ENCODE data around the gene ERP27. TPM values are rescaled to one million over a fixed set of nuclear protein-coding genes. Genes with fewer than 3 reads are reported as not detected.

ERP27 gene
- total and polyA plus RNA-seq, 2 of the 8 experiments (the other 6 are each of a cell fraction or from before 2014, with no cell fraction given): not detected

GRCh38 chr12:14974633-14975032 is 36.3 kb upstream of the ERP27 start:
- Histone ChIP-seq H4K5ac (ENCODE audit: insufficient read length, low read depth, low read length) (no peak overlapping the region), H3K9ac (replicated peaks in 1 of 4; ENCODE audit: extremely low read depth in 1 of 4, low read depth in 3 of 4, low read length in 3 of 4) (no peak overlapping the region), H3K23ac (ENCODE audit: insufficient read length) (peak overlapping the region; percentile 79), H3K79me1 (ENCODE audit: low read depth, low read length) (no peaks in the 10 kb centered on the region), H2AK5ac (ENCODE audit: low read depth, low read length) (no peak overlapping the region), H3K4me1 (replicated peaks in 1 of 4; ENCODE audit: control insufficient read depth in 3 of 4, insufficient read depth in 4 of 4, low read length in 3 of 4) (no peaks in the 10 kb centered on the region), H3K36me3 (ENCODE audit: control insufficient read depth in 2 of 4, insufficient read depth in 4 of 4, low read length in 3 of 4) (no peaks in the 10 kb centered on the region), H4K8ac (ENCODE audit: extremely low read depth, insufficient read depth, low read length) (no peak overlapping the region), H2BK15ac (ENCODE audit: low read length) (no peak overlapping the region), H3K27me3 (replicated peaks in 1 of 4; ENCODE audit: control insufficient read depth in 3 of 4, extremely low read depth in 1 of 4, insufficient read depth in 3 of 4, low read length in 3 of 4) (no peaks in the 10 kb centered on the region), H3K9me3 (ENCODE audit: insufficient read depth in 2 of 2, low read depth in 1 of 2, low read length in 1 of 2) (no peaks in the 10 kb centered on the region), H3K27ac (ENCODE audit: low read depth, low read length) (no peak overlapping the region), H3K4ac (replicated peaks; ENCODE audit: insufficient read length, low read depth, low read length) (no peak overlapping the region), H2BK120ac (replicated peaks; ENCODE audit: low read depth, low read length) (no peak overlapping the region), H3K4me3 (ENCODE audit: extremely low read depth in 1 of 4, insufficient read depth in 2 of 4, low read depth in 3 of 4, low read length in 4 of 4) (no peak overlapping the region), H3K23me2 (ENCODE audit: low read depth, low read length) (no peaks in the 10 kb centered on the region), H4K20me1 (replicated peaks in 1 of 2; ENCODE audit: control insufficient read depth in 1 of 2, insufficient read depth in 2 of 2, low read length in 2 of 2) (no peaks in the 10 kb centered on the region), H3K14ac (ENCODE audit: insufficient read length) (no peak overlapping the region), H2BK20ac (ENCODE audit: low read length) (no peak overlapping the region), H3K79me2 (ENCODE audit: control insufficient read depth in 1 of 2, insufficient read depth in 2 of 2, low read length in 2 of 2) (no peaks in the 10 kb centered on the region), H2BK5ac (ENCODE audit: low read depth, low read length) (no peak overlapping the region), H2AFZ (ENCODE audit: low read length) (no peak overlapping the region), H4K91ac (replicated peaks; ENCODE audit: insufficient read length, low read length) (no peak overlapping the region), H2BK12ac (ENCODE audit: low read depth, low read length) (no peak overlapping the region), H3K4me2 (ENCODE audit: insufficient read depth in 1 of 2, low read depth in 2 of 2, low read length in 2 of 2) (no peak overlapping the region), H3K18ac (ENCODE audit: extremely low read depth, low read length) (no peak overlapping the region), H3K56ac (replicated peaks; ENCODE audit: insufficient read length, low read depth, low read length) (no peak overlapping the region)
- ChIA-PET POLR2A (ENCODE audit: partially characterized antibody) (no interaction called here), CTCF (ENCODE audit: partially characterized antibody) (interaction anchor here (1.0 to 1.7 kb wide), 3 partner anchors 21 to 39 kb away, joined by 3 to 4 read pairs (median 3); partner anchors contain the start of gene ERP27)
- 90% methylated on average over 3 of the region's 3 CpGs; no CpG with 5 or more reads in 1 of the 2 experiments for WGBS, 2 experiments (ENCODE audit: extremely low coverage in 1 of 2, insufficient coverage in 1 of 2, insufficient read length in 1 of 2, insufficient replicate concordance in 2 of 2, low coverage in 1 of 2, low lambda C conversion rate in 2 of 2, missing lambda C conversion rate in 1 of 2)
- DNase-seq (ENCODE audit: low read depth in 1 of 2, low spot score in 2 of 2) (no peak), FAIRE-seq (no peak)
- TF ChIP-seq CEBPB (IDR thresholded peaks at IDR 0.05; ENCODE audit: low read depth, low read length) (no peak), JUND (IDR thresholded peaks at IDR 0.05; ENCODE audit: low read length) (no peak), KDM4A (IDR thresholded peaks at IDR 0.05; ENCODE audit: low read depth, low read length, severe bottlenecking) (no peak), CHD2 (IDR thresholded peaks at IDR 0.05; ENCODE audit: low read length) (no peak), SIX5 (IDR thresholded peaks at IDR 0.05; ENCODE audit: low read depth, low read length) (no peak), ATF2 (IDR thresholded peaks at IDR 0.05; ENCODE audit: low read length) (no peak), PHF8 (conservative IDR thresholded peaks at IDR 0.05; ENCODE audit: low read depth, low read length) (no peak), TCF12 (IDR thresholded peaks at IDR 0.05; ENCODE audit: low read depth, low read length) (no peak), SRF (IDR thresholded peaks at IDR 0.05; ENCODE audit: low read depth, low read length) (no peak), ATF3 (IDR thresholded peaks at IDR 0.05; ENCODE audit: insufficient read depth, low read depth, low read length) (no peak), ZNF274 (IDR thresholded peaks at IDR 0.05; ENCODE audit: borderline replicate concordance, extremely low read depth, low read length) (no peak), RFX5 (IDR thresholded peaks at IDR 0.05; ENCODE audit: borderline replicate concordance, low read depth, low read length) (no peak), CREB1 (IDR thresholded peaks at IDR 0.05) (no peak), TAF7 (optimal IDR thresholded peaks at IDR 0.05; ENCODE audit: borderline replicate concordance, low read depth, low read length) (no peak)

Data from H1 (cell line).